Esophagus muscularis mucosa (tissue), 3 donors: Measurements from ENCODE around the gene NUP62.

Experiments
- CTCF ChIP-seq, 3 experiments: fragments of 200-600 bp in 2 of 3; fragments of 450-650 bp in 1 of 3; sonication (generic) in 2 of 3; IDR thresholded peaks; one replicate each; pipeline ENCODE4 v1.5.1; 2017 to 2019; ENCODE audit warnings: antibody characterized with exemption in 3 of 3, mild to moderate bottlenecking in 2 of 3, moderate library complexity in 1 of 3
- EP300 ChIP-seq: sonication (generic); formaldehyde crosslinking; IDR thresholded peaks from one replicate; pipeline ENCODE4 v1.6.1; 2017; ENCODE audit warnings: antibody characterized with exemption

- no peak for TF ChIP-seq CTCF (IDR thresholded peaks at IDR 0.05)
- TF ChIP-seq EP300, result no peak
These were observed 55.5 kb downstream of the NUP62 start for GRCh38 chr19:49873834-49874233.
